Measurements from ENCODE around the gene INPP5B. TPM values are rescaled to one million over a fixed set of nuclear protein-coding genes. Genes with fewer than 3 reads are reported as not detected.

The INPP5B gene
- total and polyA plus RNA-seq, 2 of the 13 experiments (the other 11 are each of a cell fraction or from before 2014, with no cell fraction given) = 9.0 to 9.8 TPM

DNA sequence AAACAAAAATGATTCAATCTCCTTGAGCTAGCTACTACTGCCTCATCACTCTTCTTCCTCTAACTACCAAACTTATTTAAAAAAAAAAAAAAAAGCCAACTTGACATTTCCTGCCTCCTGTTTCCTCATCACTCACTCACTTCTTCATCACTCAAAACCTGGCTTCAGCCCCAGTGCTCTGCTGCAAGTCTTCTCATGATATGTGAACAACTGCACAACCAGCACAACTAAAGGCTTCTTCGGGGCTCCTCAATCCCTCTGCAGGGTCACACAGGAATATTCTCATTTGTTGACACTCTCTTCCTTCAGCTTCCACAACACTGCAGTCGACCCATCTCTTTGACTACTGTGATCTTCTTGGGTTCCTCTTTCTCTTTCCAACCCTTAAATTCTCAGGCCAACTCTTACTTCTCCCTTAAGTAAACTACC, 95.1 kb downstream of the INPP5B start (continued):
- TF ChIP-seq ZNF607 (CRISPR knock-in tag; IDR thresholded peaks at IDR 0.05; ENCODE audit: borderline replicate concordance) (no peak), ZNF589 (CRISPR knock-in tag; conservative IDR thresholded peaks at IDR 0.05) (no peak)
- TF ChIP-seq, protein P1, sequence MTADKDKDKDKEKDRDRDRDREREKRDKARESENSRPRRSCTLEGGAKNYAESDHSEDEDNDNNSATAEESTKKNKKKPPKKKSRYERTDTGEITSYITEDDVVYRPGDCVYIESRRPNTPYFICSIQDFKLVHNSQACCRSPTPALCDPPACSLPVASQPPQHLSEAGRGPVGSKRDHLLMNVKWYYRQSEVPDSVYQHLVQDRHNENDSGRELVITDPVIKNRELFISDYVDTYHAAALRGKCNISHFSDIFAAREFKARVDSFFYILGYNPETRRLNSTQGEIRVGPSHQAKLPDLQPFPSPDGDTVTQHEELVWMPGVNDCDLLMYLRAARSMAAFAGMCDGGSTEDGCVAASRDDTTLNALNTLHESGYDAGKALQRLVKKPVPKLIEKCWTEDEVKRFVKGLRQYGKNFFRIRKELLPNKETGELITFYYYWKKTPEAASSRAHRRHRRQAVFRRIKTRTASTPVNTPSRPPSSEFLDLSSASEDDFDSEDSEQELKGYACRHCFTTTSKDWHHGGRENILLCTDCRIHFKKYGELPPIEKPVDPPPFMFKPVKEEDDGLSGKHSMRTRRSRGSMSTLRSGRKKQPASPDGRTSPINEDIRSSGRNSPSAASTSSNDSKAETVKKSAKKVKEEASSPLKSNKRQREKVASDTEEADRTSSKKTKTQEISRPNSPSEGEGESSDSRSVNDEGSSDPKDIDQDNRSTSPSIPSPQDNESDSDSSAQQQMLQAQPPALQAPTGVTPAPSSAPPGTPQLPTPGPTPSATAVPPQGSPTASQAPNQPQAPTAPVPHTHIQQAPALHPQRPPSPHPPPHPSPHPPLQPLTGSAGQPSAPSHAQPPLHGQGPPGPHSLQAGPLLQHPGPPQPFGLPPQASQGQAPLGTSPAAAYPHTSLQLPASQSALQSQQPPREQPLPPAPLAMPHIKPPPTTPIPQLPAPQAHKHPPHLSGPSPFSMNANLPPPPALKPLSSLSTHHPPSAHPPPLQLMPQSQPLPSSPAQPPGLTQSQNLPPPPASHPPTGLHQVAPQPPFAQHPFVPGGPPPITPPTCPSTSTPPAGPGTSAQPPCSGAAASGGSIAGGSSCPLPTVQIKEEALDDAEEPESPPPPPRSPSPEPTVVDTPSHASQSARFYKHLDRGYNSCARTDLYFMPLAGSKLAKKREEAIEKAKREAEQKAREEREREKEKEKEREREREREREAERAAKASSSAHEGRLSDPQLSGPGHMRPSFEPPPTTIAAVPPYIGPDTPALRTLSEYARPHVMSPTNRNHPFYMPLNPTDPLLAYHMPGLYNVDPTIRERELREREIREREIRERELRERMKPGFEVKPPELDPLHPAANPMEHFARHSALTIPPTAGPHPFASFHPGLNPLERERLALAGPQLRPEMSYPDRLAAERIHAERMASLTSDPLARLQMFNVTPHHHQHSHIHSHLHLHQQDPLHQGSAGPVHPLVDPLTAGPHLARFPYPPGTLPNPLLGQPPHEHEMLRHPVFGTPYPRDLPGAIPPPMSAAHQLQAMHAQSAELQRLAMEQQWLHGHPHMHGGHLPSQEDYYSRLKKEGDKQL (CRISPR knock-in tag; IDR thresholded peaks at IDR 0.05; ENCODE audit: low read depth) = no peak
- TF ChIP-seq, protein P2, sequence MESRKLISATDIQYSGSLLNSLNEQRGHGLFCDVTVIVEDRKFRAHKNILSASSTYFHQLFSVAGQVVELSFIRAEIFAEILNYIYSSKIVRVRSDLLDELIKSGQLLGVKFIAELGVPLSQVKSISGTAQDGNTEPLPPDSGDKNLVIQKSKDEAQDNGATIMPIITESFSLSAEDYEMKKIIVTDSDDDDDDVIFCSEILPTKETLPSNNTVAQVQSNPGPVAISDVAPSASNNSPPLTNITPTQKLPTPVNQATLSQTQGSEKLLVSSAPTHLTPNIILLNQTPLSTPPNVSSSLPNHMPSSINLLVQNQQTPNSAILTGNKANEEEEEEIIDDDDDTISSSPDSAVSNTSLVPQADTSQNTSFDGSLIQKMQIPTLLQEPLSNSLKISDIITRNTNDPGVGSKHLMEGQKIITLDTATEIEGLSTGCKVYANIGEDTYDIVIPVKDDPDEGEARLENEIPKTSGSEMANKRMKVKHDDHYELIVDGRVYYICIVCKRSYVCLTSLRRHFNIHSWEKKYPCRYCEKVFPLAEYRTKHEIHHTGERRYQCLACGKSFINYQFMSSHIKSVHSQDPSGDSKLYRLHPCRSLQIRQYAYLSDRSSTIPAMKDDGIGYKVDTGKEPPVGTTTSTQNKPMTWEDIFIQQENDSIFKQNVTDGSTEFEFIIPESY (CRISPR knock-in tag; IDR thresholded peaks at IDR 0.05) = no peak

DNA sequence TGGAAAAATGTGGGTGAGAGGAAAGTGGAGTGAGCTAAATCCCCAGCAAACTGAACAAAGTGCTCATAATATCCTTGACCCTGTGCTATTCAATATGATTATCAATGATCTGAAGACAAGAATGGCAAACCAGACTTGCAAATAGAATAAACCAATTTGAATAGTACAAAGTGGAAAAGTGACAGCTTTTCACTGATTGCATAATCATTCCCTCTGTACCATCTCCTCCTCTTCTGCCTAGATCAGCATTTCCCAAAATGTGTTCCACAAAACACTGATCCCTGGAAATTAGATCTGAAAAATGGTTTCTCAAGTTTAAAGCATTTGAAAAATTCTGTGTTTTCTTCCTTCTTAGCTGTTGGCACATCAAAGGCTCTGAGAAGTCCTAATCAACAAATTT, 95.6 kb downstream of the INPP5B start:
- no peak overlapping the region for H3K4me3 ChIP-seq (replicated peaks in 1 of 3; ENCODE audit: insufficient read depth in 1 of 3, low read depth in 2 of 3, low read length in 3 of 3)
- H3K4me2 ChIP-seq (ENCODE audit: low read depth, low read length) = no peak overlapping the region
- TF ChIP-seq CEBPB (IDR thresholded peaks at IDR 0.05; ENCODE audit: borderline replicate concordance, low read depth, low read length) (peak; percentile 65), RNF2 (conservative IDR thresholded peaks at IDR 0.05; ENCODE audit: low read depth) (no peak), MAFF (IDR thresholded peaks at IDR 0.05; ENCODE audit: low read depth, low read length) (0 out of 2 replicates have a peak, but pooled peaks have one; percentile 7)

More for the DNA sequence above, 95.6 kb downstream of the INPP5B start:
- in situ Hi-C loops (cut with HindIII; ENCODE audit: extremely low pct_ligation_motif_present, low pct_unique_long_range_greater_than_20kb) = no loop called here
- H3K27ac ChIP-seq (ENCODE audit: extremely low read length, insufficient read depth, low read length) = no peak overlapping the region
- POLR2A ChIA-PET = interaction anchor here (1.0 to 1.1 kb wide), 2 partner anchors 8 to 43 kb away, joined by 3 read pairs; partner anchors contain the start of genes MTF1 and YRDC
- BruUV-seq (replicated peaks) = no TSS peak
- no peak for FAIRE-seq
- DNase-seq (ENCODE audit: low spot score) = no peak
- CTCF ChIA-PET (ENCODE audit: low intra/inter-chr PET ratio, low total read pairs) = no interaction called here
- no peaks in the 10 kb centered on the region for H3K9me3 ChIP-seq (ENCODE audit: low read length)
- H2AFZ ChIP-seq (ENCODE audit: low read length) = no peak overlapping the region
- intact Hi-C loops (cut with micrococcal nuclease; ENCODE audit: unreplicated experiment) = no loop called here
- peaks cover 14% of the 10 kb centered on the region for H3K79me2 ChIP-seq (ENCODE audit: insufficient read depth, low read length)
- no peak overlapping the region for H3K9ac ChIP-seq (ENCODE audit: insufficient read depth, low read depth, low read length)
- no peaks in the 10 kb centered on the region; a peak in 1 of 5 replicates for H3K27me3 ChIP-seq (ENCODE audit: control insufficient read depth in 1 of 2, insufficient read depth in 2 of 2, low read length in 2 of 2)
- H4K20me1 ChIP-seq (ENCODE audit: insufficient read depth, low read length) = no peaks in the 10 kb centered on the region
- H3K4me1 ChIP-seq (ENCODE audit: insufficient read depth, low read length) = no peaks in the 10 kb centered on the region
- no peak for ATAC-seq
- peaks cover 5 to 21% of the 10 kb centered on the region in 2 experiments; a peak in 4 of 5 replicates for H3K36me3 ChIP-seq (replicated peaks in 1 of 2; ENCODE audit: control insufficient read depth in 1 of 2, insufficient read depth in 2 of 2, low read length in 2 of 2)
